ENCODE results near the gene PEAK3.

DNA sequence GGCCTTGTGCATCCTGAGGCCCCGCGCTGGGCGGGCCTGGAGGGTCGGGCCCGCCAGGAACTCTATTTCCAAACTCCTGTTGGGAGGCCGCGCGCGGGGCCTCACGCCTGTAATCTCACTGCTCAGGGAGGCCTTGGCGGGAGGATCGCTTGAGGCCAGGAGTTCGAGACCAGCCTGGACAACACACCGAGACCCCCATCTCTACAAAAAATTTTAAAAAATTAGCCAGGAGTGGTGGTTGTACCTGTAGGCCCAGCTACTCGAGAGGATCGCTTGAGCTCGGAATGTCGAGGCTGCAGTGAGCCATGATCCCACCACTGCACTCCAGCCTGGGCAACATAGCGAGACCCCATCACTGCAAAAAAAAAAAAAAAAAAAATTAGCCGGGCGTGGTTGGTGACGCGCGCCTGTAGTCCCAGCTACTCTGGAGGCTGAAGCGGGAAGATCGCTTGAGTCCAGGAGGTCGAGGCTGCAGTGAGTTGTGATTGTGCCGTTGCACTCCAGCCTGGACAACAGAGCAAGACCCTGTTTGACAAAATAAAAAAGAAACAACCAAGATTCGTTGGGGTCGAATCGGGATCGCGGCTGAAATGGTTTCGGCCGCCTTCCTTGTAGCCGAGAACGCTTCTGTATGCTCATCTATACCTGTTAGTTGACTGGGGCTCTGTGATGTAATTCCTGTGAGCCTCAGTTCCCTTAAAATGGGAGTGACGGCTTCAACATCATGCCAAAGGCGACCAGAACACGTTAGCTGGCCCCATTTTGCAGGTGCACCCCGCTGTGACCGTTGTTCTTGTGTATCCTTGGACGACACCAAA is 44.7 kb downstream of the PEAK3 start:
- TF ChIP-seq, protein P1, sequence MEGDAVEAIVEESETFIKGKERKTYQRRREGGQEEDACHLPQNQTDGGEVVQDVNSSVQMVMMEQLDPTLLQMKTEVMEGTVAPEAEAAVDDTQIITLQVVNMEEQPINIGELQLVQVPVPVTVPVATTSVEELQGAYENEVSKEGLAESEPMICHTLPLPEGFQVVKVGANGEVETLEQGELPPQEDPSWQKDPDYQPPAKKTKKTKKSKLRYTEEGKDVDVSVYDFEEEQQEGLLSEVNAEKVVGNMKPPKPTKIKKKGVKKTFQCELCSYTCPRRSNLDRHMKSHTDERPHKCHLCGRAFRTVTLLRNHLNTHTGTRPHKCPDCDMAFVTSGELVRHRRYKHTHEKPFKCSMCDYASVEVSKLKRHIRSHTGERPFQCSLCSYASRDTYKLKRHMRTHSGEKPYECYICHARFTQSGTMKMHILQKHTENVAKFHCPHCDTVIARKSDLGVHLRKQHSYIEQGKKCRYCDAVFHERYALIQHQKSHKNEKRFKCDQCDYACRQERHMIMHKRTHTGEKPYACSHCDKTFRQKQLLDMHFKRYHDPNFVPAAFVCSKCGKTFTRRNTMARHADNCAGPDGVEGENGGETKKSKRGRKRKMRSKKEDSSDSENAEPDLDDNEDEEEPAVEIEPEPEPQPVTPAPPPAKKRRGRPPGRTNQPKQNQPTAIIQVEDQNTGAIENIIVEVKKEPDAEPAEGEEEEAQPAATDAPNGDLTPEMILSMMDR (IDR thresholded peaks at IDR 0.05) = no peak
- TF ChIP-seq POLR2A (IDR thresholded peaks at IDR 0.05) = no peak

Measured in thyroid gland (tissue), 4 donors.